Ishikawa (cell line): ENCODE results near the gene ARSK.

ENCODE experiments used
- CEBPB ChIP-seq: IDR thresholded peaks from 2 replicates; pipeline ENCODE4 v1.6.1; 2012
- CREB1 ChIP-seq: IDR thresholded peaks from 2 replicates; pipeline ENCODE4 v1.6.1; 2012; ENCODE audit warnings: low read depth
- EGR1 ChIP-seq: IDR thresholded peaks from 2 replicates; pipeline ENCODE4 v1.6.1; 2012
- EP300 ChIP-seq: IDR thresholded peaks from 2 replicates; pipeline ENCODE4 v1.6.1; 2012; ENCODE audit warnings: borderline replicate concordance
- FOXM1 ChIP-seq: IDR thresholded peaks from 2 replicates; pipeline ENCODE4 v1.6.1; 2012; ENCODE audit warnings: low read depth, borderline replicate concordance
- NFIC ChIP-seq: IDR thresholded peaks from 2 replicates; pipeline ENCODE4 v1.6.1; 2012
- RAD21 ChIP-seq: IDR thresholded peaks from 2 replicates; pipeline ENCODE4 v1.6.1; 2012; ENCODE audit warnings: low read depth
- REST ChIP-seq: IDR thresholded peaks from 2 replicates; pipeline ENCODE4 v1.6.1; 2012; ENCODE audit warnings: low read depth, mild to moderate bottlenecking
- TAF1 ChIP-seq: IDR thresholded peaks from 2 replicates; pipeline ENCODE4 v1.6.1; 2012; ENCODE audit warnings: low read depth, mild to moderate bottlenecking
- TCF12 ChIP-seq: IDR thresholded peaks from 2 replicates; pipeline ENCODE4 v1.6.1; 2012; ENCODE audit warnings: low read depth
- TEAD4 ChIP-seq: IDR thresholded peaks from 2 replicates; pipeline ENCODE4 v1.6.1; 2012
- YY1 ChIP-seq: IDR thresholded peaks from 2 replicates; pipeline ENCODE4 v1.6.1; 2012; ENCODE audit warnings: low read depth
- ZBTB7A ChIP-seq: IDR thresholded peaks from 2 replicates; pipeline ENCODE4 v1.6.1; 2012; ENCODE audit warnings: low read depth
- TF ChIP-seq, protein P1 (sequence below): IDR thresholded peaks from 2 replicates; pipeline ENCODE4 v1.6.1; 2012
- TF ChIP-seq, protein P2 (sequence below): IDR thresholded peaks from 2 replicates; pipeline ENCODE4 v1.6.1; 2012

The ARSK gene

DNA sequence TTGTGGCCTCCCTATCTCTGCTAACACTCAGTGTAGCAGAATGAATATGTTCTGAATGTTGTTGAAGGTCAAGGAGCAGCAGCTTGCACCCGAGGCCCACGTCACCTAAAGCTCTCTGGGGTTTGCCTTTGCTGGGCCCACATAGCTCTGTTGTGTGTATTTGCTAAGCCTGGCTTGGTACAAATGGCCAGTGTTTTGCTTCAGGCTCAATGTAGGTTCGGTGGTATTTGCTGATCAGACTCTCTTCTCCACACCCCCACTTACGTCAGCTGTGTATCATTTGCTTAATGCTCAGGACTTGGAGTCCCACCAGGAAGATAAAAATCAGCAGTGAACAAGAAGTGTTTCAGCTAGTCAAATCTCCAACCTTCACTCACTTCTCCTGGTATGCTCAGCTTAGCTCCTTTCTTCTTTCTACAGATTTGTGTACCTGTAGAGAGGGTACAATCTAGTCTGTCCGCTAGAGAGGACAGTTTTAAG is 86.9 kb downstream of the ARSK start:
- TF ChIP-seq CREB1 (no peak), EP300 (no peak), TAF1 (no peak)

- TF ChIP-seq RAD21: no peak
Measured at GRCh38 chr5:95643152-95643551, 88.3 kb downstream of the ARSK start.

DNA sequence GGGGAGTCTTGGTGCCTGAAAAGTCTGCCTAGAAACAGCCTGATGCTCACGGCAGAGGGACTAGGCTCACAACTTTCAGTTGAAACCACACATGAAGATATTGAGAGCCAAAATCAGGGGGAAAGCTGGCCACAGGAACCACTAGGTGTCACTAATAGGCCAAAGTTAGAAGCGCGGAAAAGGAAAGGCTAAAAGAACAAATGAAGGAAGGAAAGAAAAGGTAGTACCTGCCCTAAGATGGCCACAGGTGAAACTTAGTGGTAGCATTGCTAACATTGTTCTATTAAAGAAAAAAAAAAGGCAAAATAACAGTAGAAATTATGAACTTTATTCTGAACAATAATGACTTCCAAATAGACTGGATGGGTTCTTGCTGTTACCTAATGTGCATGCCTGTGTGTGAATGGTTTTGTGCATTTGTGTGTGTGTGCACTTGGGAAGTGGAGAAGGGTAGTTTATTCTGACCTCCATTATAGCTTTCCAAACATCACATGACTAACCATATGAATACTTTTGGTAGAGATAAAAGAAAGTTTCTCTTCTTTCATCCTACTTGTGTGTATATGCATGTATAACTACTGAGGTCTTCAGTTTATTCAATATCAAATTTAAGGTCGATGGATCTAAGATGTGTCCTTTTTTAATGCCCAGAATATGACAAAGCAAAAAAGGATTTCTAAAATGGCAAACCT is 89.6 kb downstream of the ARSK start:
- peak; percentile 88 for TF ChIP-seq RAD21
- no peak for TF ChIP-seq TAF1
- no peak for TF ChIP-seq EGR1
- TF ChIP-seq ZBTB7A: no peak
- no peak for TF ChIP-seq NFIC

DNA sequence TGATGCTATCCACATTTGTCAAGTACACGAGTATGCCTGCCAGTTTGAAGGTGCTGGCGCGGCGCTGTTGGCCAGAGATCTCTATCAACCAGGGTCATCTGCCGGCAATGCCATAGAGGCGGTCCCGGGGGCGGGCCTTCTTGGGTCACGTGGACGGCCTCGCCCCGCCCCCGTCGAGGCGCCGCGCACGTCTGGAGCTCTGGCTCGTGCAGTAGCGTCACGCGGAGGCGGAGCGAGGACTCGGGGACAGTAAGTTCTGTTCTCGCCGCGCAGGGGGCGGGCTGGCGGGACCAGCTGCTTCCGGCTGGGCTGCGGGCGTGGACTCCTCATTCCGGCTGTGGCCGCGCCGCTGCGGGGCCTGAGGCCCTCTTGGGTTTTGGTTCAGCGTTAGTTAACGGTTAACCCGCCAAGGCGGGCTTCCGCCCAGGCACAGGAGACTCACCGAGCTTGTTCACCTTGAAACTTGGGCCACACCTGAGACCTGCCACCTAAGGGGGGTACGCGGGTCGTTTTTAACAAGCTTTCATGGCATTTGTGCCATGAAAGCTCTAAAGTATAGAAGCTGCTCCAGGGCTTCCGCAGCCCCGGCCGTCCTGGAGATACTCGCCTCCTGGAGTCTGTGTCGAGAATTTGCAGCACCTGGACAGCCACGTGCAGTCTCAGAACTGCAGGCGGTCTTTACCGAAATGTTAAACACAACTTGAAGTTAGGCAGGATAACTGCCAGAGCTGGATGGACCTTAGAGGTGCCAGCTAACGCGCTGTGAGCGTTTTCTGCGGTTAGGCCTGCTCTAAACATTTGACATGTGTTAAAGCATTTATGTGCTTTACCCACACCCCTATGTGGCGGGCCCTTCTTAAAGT is 91.9 kb downstream of the ARSK start, which contains the start of gene RFESD:
Gene RFESD, plus strand, starts transcription at position 209 of the 863 bp plus-strand sequence. CDS start 5,495 bp downstream, outside the sequence.
- TF ChIP-seq YY1 (no peak), TEAD4 (peak; percentile 16; the same call in 1 of the 2 replicates), TCF12 (no peak), RAD21 (no peak), CREB1 (no peak), FOXM1 (no peak), NFIC (no peak), EP300 (peak; percentile 35; the same call in 1 of the 2 replicates), CEBPB (no peak), REST (no peak), EGR1 (peak; percentile 50; the same call in 1 of the 2 replicates), TAF1 (peak; percentile 77), ZBTB7A (no peak)
- TF ChIP-seq, protein P1, sequence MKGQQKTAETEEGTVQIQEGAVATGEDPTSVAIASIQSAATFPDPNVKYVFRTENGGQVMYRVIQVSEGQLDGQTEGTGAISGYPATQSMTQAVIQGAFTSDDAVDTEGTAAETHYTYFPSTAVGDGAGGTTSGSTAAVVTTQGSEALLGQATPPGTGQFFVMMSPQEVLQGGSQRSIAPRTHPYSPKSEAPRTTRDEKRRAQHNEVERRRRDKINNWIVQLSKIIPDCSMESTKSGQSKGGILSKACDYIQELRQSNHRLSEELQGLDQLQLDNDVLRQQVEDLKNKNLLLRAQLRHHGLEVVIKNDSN: peak; percentile 96
- TF ChIP-seq, protein P2, sequence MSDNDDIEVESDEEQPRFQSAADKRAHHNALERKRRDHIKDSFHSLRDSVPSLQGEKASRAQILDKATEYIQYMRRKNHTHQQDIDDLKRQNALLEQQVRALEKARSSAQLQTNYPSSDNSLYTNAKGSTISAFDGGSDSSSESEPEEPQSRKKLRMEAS: peak; percentile 83

DNA sequence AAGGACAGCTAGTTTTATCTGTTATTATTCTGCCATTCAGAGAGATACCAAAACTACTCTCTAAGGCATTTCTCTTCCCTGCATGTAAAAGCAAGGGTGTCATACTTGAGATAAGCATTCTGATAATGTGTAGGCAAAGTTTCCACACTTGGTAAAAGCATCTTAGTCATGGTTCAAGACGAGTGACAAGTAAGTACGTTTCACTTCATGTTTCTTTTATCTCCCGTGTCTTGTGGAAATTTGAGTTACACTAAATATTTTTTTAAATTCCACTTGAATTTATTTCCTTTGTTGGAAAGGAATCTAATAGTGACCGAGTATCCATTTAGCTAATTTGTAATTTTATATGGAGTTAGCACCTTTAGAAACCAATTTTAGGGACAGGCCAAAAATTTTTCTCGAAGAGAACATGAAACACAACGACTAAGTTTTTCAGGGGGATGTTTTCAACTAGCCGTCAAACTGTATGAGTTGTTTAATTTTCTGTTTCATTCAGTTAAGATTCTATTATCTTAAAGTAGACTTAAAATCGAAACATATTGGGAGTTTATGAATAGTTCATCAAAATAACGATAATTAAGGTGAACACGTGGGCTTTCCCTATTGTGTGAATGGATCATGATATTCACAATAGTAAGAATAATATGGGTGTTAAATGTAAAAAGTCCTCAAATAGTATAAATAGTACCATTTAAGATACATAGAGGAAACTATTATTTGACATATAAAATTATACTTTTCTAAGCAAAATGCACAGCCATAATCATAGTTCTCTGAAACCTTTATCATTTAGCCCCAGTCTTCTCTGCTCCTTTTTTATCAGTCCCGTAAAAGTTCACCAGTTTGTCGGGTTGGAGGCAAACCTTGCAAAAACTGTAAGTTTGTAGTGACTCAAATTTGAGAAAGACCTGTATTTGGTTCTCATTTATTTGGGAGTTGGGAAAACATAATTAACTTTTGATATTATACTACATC is 93.3 kb downstream of the ARSK start:
- no peak for TF ChIP-seq TAF1
- TF ChIP-seq CREB1: no peak
- no peak for TF ChIP-seq ZBTB7A
- no peak for TF ChIP-seq TEAD4
- TF ChIP-seq, protein P1: no peak
- no peak for TF ChIP-seq EGR1
- TF ChIP-seq, protein P2: no peak
- no peak for TF ChIP-seq TCF12
- no peak for TF ChIP-seq REST
- no peak for TF ChIP-seq YY1
- no peak for TF ChIP-seq EP300
- TF ChIP-seq CEBPB: no peak
- no peak for TF ChIP-seq NFIC
- TF ChIP-seq RAD21: no peak
- TF ChIP-seq FOXM1: no peak
